Measurements from ENCODE around the gene TMEM263.

- TF ChIP-seq BHLHE40 (IDR thresholded peaks at IDR 0.05; ENCODE audit: low read depth, low read length) (no peak), HMGXB4 (CRISPR knock-in tag; IDR thresholded peaks at IDR 0.05; ENCODE audit: borderline replicate concordance) (no peak), KDM5A (IDR thresholded peaks at IDR 0.05) (no peak), CTCF (IDR thresholded peaks at IDR 0.05) (no peak), EHF (CRISPR knock-in tag; IDR thresholded peaks at IDR 0.05) (no peak), ESRRA (IDR thresholded peaks at IDR 0.05; ENCODE audit: borderline replicate concordance, low read length) (no peak)
These were observed 26.1 kb downstream of the TMEM263 start for GRCh38 chr12:106981788-106982187.
